DOHH2 (cell line): ENCODE results near the gene F13A1.

Experiments used
- CTCF ChIP-seq: fragments of 200-600 bp; sonication (generic); IDR thresholded peaks from one replicate; pipeline ENCODE4 v1.5.1; 2014; ENCODE audit warnings: antibody characterized with exemption, mild to moderate bottlenecking, low read depth, low read length; ENCODE audit not compliant: poor library complexity, severe bottlenecking
- EZH2phosphoT487 ChIP-seq: fragments of 200-600 bp; sonication (generic); IDR thresholded peaks from 2 replicates; pipeline ENCODE4 v1.6.1; 2017; ENCODE audit warnings: borderline replicate concordance, mild to moderate bottlenecking, antibody characterized with exemption, low read length, moderate library complexity, mixed read lengths

- TF ChIP-seq CTCF (no peak), EZH2phosphoT487 (no peak)
Measured at GRCh38 chr6:6317825-6318733, 2.4 kb downstream of the F13A1 start.
